Measurements from ENCODE around the gene ARID4B. TPM values are rescaled to one million over a fixed set of nuclear protein-coding genes. Genes with fewer than 3 reads are reported as not detected.
"Not testable (repeated sequence)": the region's sequence is repeated elsewhere in the genome, so short reads cannot be mapped to it uniquely, and the experiment has no call there.

The ARID4B gene
- total RNA-seq, 1 experiment from 2014 or later, result 56.6 TPM

DNA sequence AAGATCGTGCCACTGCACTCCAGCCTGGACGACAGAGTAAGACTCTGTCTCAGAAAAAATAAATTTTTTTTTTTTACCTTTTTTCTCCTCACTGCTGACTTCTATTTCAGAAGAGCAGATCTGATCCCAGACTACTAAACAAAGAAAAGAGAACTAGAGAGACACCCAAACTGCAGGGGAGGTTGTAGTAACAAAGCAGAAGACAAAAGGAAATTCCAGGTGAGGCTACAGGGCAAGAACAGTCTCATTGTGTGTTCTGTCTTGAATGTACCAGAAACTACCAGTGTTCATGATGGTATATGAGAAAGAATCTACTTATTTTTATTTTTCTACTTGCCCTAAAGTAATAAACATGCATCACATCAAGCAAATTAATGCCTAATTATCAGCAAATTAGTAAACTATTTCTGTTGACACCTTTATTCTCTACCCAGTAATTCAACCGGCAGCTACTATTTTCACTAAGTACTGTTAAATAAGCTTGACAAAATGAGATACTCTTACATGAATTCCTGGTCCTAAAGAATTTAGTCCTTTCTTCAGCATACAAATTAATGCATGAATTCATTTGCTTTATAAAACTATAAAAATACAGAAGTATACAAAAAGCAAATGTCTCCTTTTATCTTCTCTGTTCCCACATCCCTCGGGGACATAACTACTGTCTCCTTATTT, 40.6 kb downstream of the ARID4B start:
- BruUV-seq (replicated peaks), result no TSS peak
- no peaks in the 10 kb centered on the region for H3K27me3 Mint-ChIP-seq (ENCODE audit: unreplicated experiment)
- no peak overlapping the region for H3K4me3 Mint-ChIP-seq (ENCODE audit: low read depth, unreplicated experiment)
- H3K36me3 Mint-ChIP-seq (ENCODE audit: insufficient read depth, unreplicated experiment), result no peaks in the 10 kb centered on the region
- TF ChIP-seq, protein P1, sequence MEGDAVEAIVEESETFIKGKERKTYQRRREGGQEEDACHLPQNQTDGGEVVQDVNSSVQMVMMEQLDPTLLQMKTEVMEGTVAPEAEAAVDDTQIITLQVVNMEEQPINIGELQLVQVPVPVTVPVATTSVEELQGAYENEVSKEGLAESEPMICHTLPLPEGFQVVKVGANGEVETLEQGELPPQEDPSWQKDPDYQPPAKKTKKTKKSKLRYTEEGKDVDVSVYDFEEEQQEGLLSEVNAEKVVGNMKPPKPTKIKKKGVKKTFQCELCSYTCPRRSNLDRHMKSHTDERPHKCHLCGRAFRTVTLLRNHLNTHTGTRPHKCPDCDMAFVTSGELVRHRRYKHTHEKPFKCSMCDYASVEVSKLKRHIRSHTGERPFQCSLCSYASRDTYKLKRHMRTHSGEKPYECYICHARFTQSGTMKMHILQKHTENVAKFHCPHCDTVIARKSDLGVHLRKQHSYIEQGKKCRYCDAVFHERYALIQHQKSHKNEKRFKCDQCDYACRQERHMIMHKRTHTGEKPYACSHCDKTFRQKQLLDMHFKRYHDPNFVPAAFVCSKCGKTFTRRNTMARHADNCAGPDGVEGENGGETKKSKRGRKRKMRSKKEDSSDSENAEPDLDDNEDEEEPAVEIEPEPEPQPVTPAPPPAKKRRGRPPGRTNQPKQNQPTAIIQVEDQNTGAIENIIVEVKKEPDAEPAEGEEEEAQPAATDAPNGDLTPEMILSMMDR (IDR thresholded peaks at IDR 0.05; ENCODE audit: unreplicated experiment), result no peak
- no peaks in the 10 kb centered on the region for H3K9me3 Mint-ChIP-seq (ENCODE audit: low read depth, unreplicated experiment)
- intact Hi-C loops (cut with micrococcal nuclease; ENCODE audit: unreplicated experiment), result no loop called here
- DNase-seq, result no peak
- H3K27ac Mint-ChIP-seq (ENCODE audit: unreplicated experiment), result no peak overlapping the region
- CTCF ChIA-PET, result interaction anchor here (0.7 kb wide), 1 partner anchor 1652 kb away, joined by 3 read pairs; no protein-coding TSS in a partner anchor
- peaks cover 22% of the 10 kb centered on the region for H3K4me1 Mint-ChIP-seq (ENCODE audit: low read depth, unreplicated experiment)

DNA sequence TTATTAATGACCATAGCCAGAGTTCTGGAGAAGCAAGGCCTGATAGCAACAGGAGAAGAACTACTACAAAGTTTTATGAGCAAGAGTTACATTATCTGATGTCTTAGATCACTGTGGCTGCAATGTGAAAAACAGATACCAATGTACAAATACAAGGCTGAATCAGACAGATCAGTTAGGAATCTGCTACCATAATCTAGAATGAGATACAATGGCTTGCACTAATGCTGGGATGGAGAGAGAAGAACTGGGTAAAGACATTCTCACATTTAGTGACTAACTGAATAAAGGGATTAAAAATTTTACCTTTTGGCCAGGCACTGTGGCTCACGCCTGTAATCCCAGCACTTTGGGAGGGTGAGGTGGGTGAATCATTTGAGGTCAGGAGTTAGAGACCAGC, 41.3 kb downstream of the ARID4B start:
- no peaks in the 10 kb centered on the region for H3K9me3 Mint-ChIP-seq (ENCODE audit: low read depth, unreplicated experiment)
- H3K4me3 Mint-ChIP-seq (ENCODE audit: low read depth, unreplicated experiment), result no peak overlapping the region
- BruUV-seq (replicated peaks), result no TSS peak
- no peaks in the 10 kb centered on the region for H3K36me3 Mint-ChIP-seq (ENCODE audit: insufficient read depth, unreplicated experiment)
- TF ChIP-seq, protein P1 (IDR thresholded peaks at IDR 0.05; ENCODE audit: unreplicated experiment), result no peak
- intact Hi-C loops (cut with micrococcal nuclease; ENCODE audit: unreplicated experiment), result no loop called here
- DNase-seq, result no peak
- H3K4me1 Mint-ChIP-seq (ENCODE audit: low read depth, unreplicated experiment), result peaks cover 22% of the 10 kb centered on the region
- CTCF ChIA-PET, result no interaction called here
- no peaks in the 10 kb centered on the region for H3K27me3 Mint-ChIP-seq (ENCODE audit: unreplicated experiment)
- no peak overlapping the region for H3K27ac Mint-ChIP-seq (ENCODE audit: unreplicated experiment)

- no peak for DNase-seq
- Mint-ChIP-seq H3K36me3 (ENCODE audit: insufficient read depth, unreplicated experiment) (no peaks in the 10 kb centered on the region), H3K27ac (ENCODE audit: unreplicated experiment) (no peak overlapping the region), H3K4me1 (ENCODE audit: low read depth, unreplicated experiment) (peaks cover 32% of the 10 kb centered on the region), H3K4me3 (ENCODE audit: low read depth, unreplicated experiment) (no peak overlapping the region), H3K27me3 (ENCODE audit: unreplicated experiment) (no peaks in the 10 kb centered on the region), H3K9me3 (ENCODE audit: low read depth, unreplicated experiment) (no peaks in the 10 kb centered on the region)
- TF ChIP-seq, protein P1 (IDR thresholded peaks at IDR 0.05; ENCODE audit: unreplicated experiment), result no peak
- intact Hi-C loops (cut with micrococcal nuclease; ENCODE audit: unreplicated experiment), result no loop called here
- CTCF ChIA-PET, result no interaction called here
- no TSS peak for BruUV-seq (replicated peaks)
These were observed 43.7 kb downstream of the ARID4B start for GRCh38 chr1:235284231-235284769.

- H3K4me1 Mint-ChIP-seq (ENCODE audit: low read depth, unreplicated experiment), result peaks cover 33% of the 10 kb centered on the region
- BruUV-seq (replicated peaks); CTCF ChIA-PET; H3K9me3 Mint-ChIP-seq (ENCODE audit: low read depth, unreplicated experiment); H3K27me3 Mint-ChIP-seq (ENCODE audit: unreplicated experiment); H3K27ac Mint-ChIP-seq (ENCODE audit: unreplicated experiment); DNase-seq; H3K36me3 Mint-ChIP-seq (ENCODE audit: insufficient read depth, unreplicated experiment); H3K4me3 Mint-ChIP-seq (ENCODE audit: low read depth, unreplicated experiment); intact Hi-C loops (cut with micrococcal nuclease; ENCODE audit: unreplicated experiment): not testable (repeated sequence)
These were observed 44.3 kb downstream of the ARID4B start for GRCh38 chr1:235283636-235284035.

DNA sequence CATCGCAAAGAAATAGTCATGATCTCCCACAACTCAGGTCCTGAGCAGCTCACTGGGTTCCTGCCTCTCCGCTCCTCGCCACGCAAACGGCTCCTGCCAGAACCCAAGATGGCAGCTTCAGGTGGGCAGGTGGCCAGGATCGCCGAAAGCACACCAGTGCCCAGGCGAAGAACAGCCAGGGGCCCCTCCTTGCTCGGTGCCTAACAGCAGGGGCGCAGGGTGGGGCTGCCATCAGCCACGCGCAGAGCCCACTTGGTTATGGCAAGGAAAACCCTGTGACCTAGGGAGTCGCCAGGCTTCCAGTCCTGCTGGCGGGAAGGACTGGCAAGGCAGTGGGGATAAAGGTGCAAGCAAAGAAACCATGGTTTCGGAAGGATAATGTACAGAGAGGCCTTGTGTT, 47.5 kb downstream of the ARID4B start:
- CTCF ChIA-PET, result no interaction called here
- H3K27ac Mint-ChIP-seq (ENCODE audit: unreplicated experiment), result no peak overlapping the region
- no peaks in the 10 kb centered on the region for H3K9me3 Mint-ChIP-seq (ENCODE audit: low read depth, unreplicated experiment)
- no peak for DNase-seq
- peaks cover 20% of the 10 kb centered on the region for H3K4me1 Mint-ChIP-seq (ENCODE audit: low read depth, unreplicated experiment)
- no peaks in the 10 kb centered on the region for H3K36me3 Mint-ChIP-seq (ENCODE audit: insufficient read depth, unreplicated experiment)
- H3K27me3 Mint-ChIP-seq (ENCODE audit: unreplicated experiment), result no peaks in the 10 kb centered on the region
- TF ChIP-seq, protein P1 (IDR thresholded peaks at IDR 0.05; ENCODE audit: unreplicated experiment), result no peak
- intact Hi-C loops (cut with micrococcal nuclease; ENCODE audit: unreplicated experiment), result loop anchor here (2.0 kb wide), 1 partner anchor 16 kb away; no protein-coding TSS in a partner anchor
- H3K4me3 Mint-ChIP-seq (ENCODE audit: low read depth, unreplicated experiment), result no peak overlapping the region
- no TSS peak for BruUV-seq (replicated peaks)
